Activated CD4-positive, alpha-beta T cell treated with anti-CD3 and anti-CD28 coated beads for 24 hours (primary cell): ENCODE data around the gene IRF2BP2.

Source experiments
- DNase-seq, 2 donors: peaks; one replicate each; pipeline ENCODE4 v3.0.0-alpha.2; 2020; ENCODE audit warnings: low read depth in 2 of 2

The IRF2BP2 gene

GRCh38 chr1:234613128-234613875 lies 3.3 kb upstream of the IRF2BP2 start:
- DNase-seq, result no peak

GRCh38 chr1:234612352-234613127 lies 2.6 kb upstream of the IRF2BP2 start:
- DNase-seq, result peak in 1 of 2 donors; percentile 49

- DNase-seq, result no peak
Measured at GRCh38 chr1:234611847-234612351, 1.9 kb upstream of the IRF2BP2 start.

- peak in 1 of 2 donors; percentile 42 for DNase-seq
Measured at GRCh38 chr1:234611225-234611846, 1.4 kb upstream of the IRF2BP2 start.

GRCh38 chr1:234610666-234611224 lies 767 bp upstream of the IRF2BP2 start:
- peak; percentile 82 to 87 for DNase-seq

- DNase-seq, result no peak
Measured at GRCh38 chr1:234609691-234610042, 311 bp downstream of the IRF2BP2 start.

- peak in 1 of 2 donors; percentile 45 for DNase-seq
Measured at GRCh38 chr1:234608911-234609690, 877 bp downstream of the IRF2BP2 start.

- peak in 1 of 2 donors; percentile 61 for DNase-seq
Measured at GRCh38 chr1:234608025-234608910, 1.7 kb downstream of the IRF2BP2 start.

- DNase-seq, result no peak
Measured at GRCh38 chr1:234607109-234608024, 2.6 kb downstream of the IRF2BP2 start.

GRCh38 chr1:234606784-234607108 lies 3.2 kb downstream of the IRF2BP2 start:
- no peak for DNase-seq

GRCh38 chr1:234605983-234606783 lies 3.8 kb downstream of the IRF2BP2 start:
- DNase-seq, result no peak

GRCh38 chr1:234605399-234605982 lies 4.5 kb downstream of the IRF2BP2 start:
- DNase-seq, result no peak

GRCh38 chr1:234604495-234605398 lies 5.2 kb downstream of the IRF2BP2 start:
- no peak for DNase-seq

- no peak for DNase-seq
Measured at GRCh38 chr1:234603221-234604204, 6.5 kb downstream of the IRF2BP2 start.

- no peak for DNase-seq
Measured at GRCh38 chr1:234602334-234603220, 7.4 kb downstream of the IRF2BP2 start.
